ENCODE measurements around the gene PC.

The PC gene

GRCh38 chr11:66869567-66869870 lies 88.7 kb downstream of the PC start:
- peak overlapping the region; percentile 42 for H3K4me3 ChIP-seq (ENCODE audit: low read length)
- H3K9me3 ChIP-seq (replicated peaks; ENCODE audit: insufficient read depth, low read length): no peaks in the 10 kb centered on the region
- H3K27ac ChIP-seq (ENCODE audit: low read length): peak overlapping the region; percentile 41; the same call in 1 of the 2 replicates
- no peaks in the 10 kb centered on the region for H3K9me2 ChIP-seq (replicated peaks; ENCODE audit: insufficient read depth, low read length)
- 0 out of 2 replicates have a peak, but pooled peaks cover 3% of the 10 kb centered on the region for H3F3A ChIP-seq (ENCODE audit: insufficient read depth, low read length)
- H2AFZ ChIP-seq (ENCODE audit: low read length): peak overlapping the region; percentile 28
- H3K36me3 ChIP-seq (replicated peaks; ENCODE audit: insufficient read depth, low read length): no peaks in the 10 kb centered on the region
- peak overlapping the region; percentile 80 for H3K4me2 ChIP-seq (ENCODE audit: low read depth, low read length)
- TF ChIP-seq EZH2 (optimal IDR thresholded peaks at IDR 0.05; ENCODE audit: low read depth, low read length) (no peak), EZH2phosphoT487 (IDR thresholded peaks at IDR 0.05; ENCODE audit: low read length) (no peak), CTCF (IDR thresholded peaks at IDR 0.05; ENCODE audit: low read length) (no peak)
- H4K20me1 ChIP-seq (ENCODE audit: insufficient read depth, low read length): no peaks in the 10 kb centered on the region
- peaks cover 20% of the 10 kb centered on the region; the same call in 1 of the 2 replicates for H3K4me1 ChIP-seq (ENCODE audit: low read length)
- no peak for DNase-seq
- H3K27me3 ChIP-seq (replicated peaks; ENCODE audit: insufficient read depth, low read length): peaks cover 4% of the 10 kb centered on the region; the same call in 1 of the 2 replicates
- H3K9ac ChIP-seq (ENCODE audit: low read length): peak overlapping the region; percentile 58; the same call in 1 of the 2 replicates
- H3K79me2 ChIP-seq (ENCODE audit: low read length): no peaks in the 10 kb centered on the region

- Histone ChIP-seq H3K27me3 (replicated peaks; ENCODE audit: insufficient read depth, low read length) (no peaks in the 10 kb centered on the region), H3K9me3 (replicated peaks; ENCODE audit: insufficient read depth, low read length) (no peaks in the 10 kb centered on the region), H3K4me3 (ENCODE audit: low read length) (peak overlapping the region; percentile 42), H3K79me2 (ENCODE audit: low read length) (no peaks in the 10 kb centered on the region), H3K9ac (ENCODE audit: low read length) (peak overlapping the region; percentile 58), H3K36me3 (replicated peaks; ENCODE audit: insufficient read depth, low read length) (no peaks in the 10 kb centered on the region), H3K4me2 (ENCODE audit: low read depth, low read length) (peak overlapping the region; percentile 80), H4K20me1 (ENCODE audit: insufficient read depth, low read length) (no peaks in the 10 kb centered on the region), H3K9me2 (replicated peaks; ENCODE audit: insufficient read depth, low read length) (no peaks in the 10 kb centered on the region), H3K27ac (ENCODE audit: low read length) (peak overlapping the region; percentile 41; the same call in 1 of the 2 replicates), H2AFZ (ENCODE audit: low read length) (peak overlapping the region; percentile 28), H3K4me1 (ENCODE audit: low read length) (peaks cover 26% of the 10 kb centered on the region), H3F3A (ENCODE audit: insufficient read depth, low read length) (peaks cover 7% of the 10 kb centered on the region; the same call in 1 of the 2 replicates)
- peak; percentile 81 for TF ChIP-seq CTCF (IDR thresholded peaks at IDR 0.05; ENCODE audit: low read length)
- TF ChIP-seq EZH2phosphoT487 (IDR thresholded peaks at IDR 0.05; ENCODE audit: low read length): no peak
- DNase-seq: peak; percentile 93
These were observed 89.2 kb downstream of the PC start for GRCh38 chr11:66868726-66869566.

- no peak for DNase-seq
- H3K4me1 ChIP-seq (ENCODE audit: low read length): peaks cover 33% of the 10 kb centered on the region
- no peaks in the 10 kb centered on the region for H4K20me1 ChIP-seq (ENCODE audit: insufficient read depth, low read length)
- H3K27me3 ChIP-seq (replicated peaks; ENCODE audit: insufficient read depth, low read length): peaks cover 6% of the 10 kb centered on the region; the same call in 1 of the 2 replicates
- no peaks in the 10 kb centered on the region for H3K9me3 ChIP-seq (replicated peaks; ENCODE audit: insufficient read depth, low read length)
- peak overlapping the region; percentile 42 for H3K4me3 ChIP-seq (ENCODE audit: low read length)
- no peaks in the 10 kb centered on the region for H3K36me3 ChIP-seq (replicated peaks; ENCODE audit: insufficient read depth, low read length)
- H3K79me2 ChIP-seq (ENCODE audit: low read length): no peaks in the 10 kb centered on the region
- H3K9ac ChIP-seq (ENCODE audit: low read length): no peak overlapping the region; the same call in 1 of the 2 replicates
- H3K4me2 ChIP-seq (ENCODE audit: low read depth, low read length): peak overlapping the region; percentile 80
- TF ChIP-seq EZH2phosphoT487 (IDR thresholded peaks at IDR 0.05; ENCODE audit: low read length) (no peak), EZH2 (optimal IDR thresholded peaks at IDR 0.05; ENCODE audit: low read depth, low read length) (no peak), CTCF (IDR thresholded peaks at IDR 0.05; ENCODE audit: low read length) (no peak)
- H3F3A ChIP-seq (ENCODE audit: insufficient read depth, low read length): peaks cover 14% of the 10 kb centered on the region
- peak overlapping the region; percentile 28 for H2AFZ ChIP-seq (ENCODE audit: low read length)
- no peaks in the 10 kb centered on the region for H3K9me2 ChIP-seq (replicated peaks; ENCODE audit: insufficient read depth, low read length)
- no peak overlapping the region for H3K27ac ChIP-seq (ENCODE audit: low read length)
These were observed 90.0 kb downstream of the PC start for GRCh38 chr11:66868082-66868725.

All from MM.1S (cell line).